ENCODE data around the gene RAD51AP2. TPM values are rescaled to one million over a fixed set of nuclear protein-coding genes. Genes with fewer than 3 reads are reported as not detected.
A peak's percentile ranks its signal among the peaks of the same experiment; 100 is the strongest.

RAD51AP2 gene
- total and polyA plus RNA-seq, 2 of the 13 experiments (the other 11 are each of a cell fraction or from before 2014, with no cell fraction given): 0.11 to 0.12 TPM

- TF ChIP-seq NCOA5 (CRISPR knock-in tag; IDR thresholded peaks at IDR 0.05) (no peak), ZNF552 (CRISPR knock-in tag; IDR thresholded peaks at IDR 0.05; ENCODE audit: borderline replicate concordance) (no peak), SAFB2 (CRISPR knock-in tag; IDR thresholded peaks at IDR 0.05; ENCODE audit: borderline replicate concordance, low read depth) (no peak), MEIS1 (CRISPR knock-in tag; IDR thresholded peaks at IDR 0.05; ENCODE audit: borderline replicate concordance) (no peak), SNAPC2 (CRISPR knock-in tag; IDR thresholded peaks at IDR 0.05) (no peak), NR1H2 (CRISPR knock-in tag; IDR thresholded peaks at IDR 0.05; ENCODE audit: borderline replicate concordance, low read depth) (no peak), CENPT (CRISPR knock-in tag; IDR thresholded peaks at IDR 0.05; ENCODE audit: low read depth) (no peak), DPF2 (CRISPR knock-in tag; IDR thresholded peaks at IDR 0.05; ENCODE audit: borderline replicate concordance, low read depth) (no peak), CREM (IDR thresholded peaks at IDR 0.05) (no peak), CREM (CRISPR knock-in tag; IDR thresholded peaks at IDR 0.05) (no peak), HNRNPH1 (optimal IDR thresholded peaks at IDR 0.05; ENCODE audit: low read depth, low read length) (no peak), HNF1B (CRISPR knock-in tag; IDR thresholded peaks at IDR 0.05) (peak; percentile 64; the same call in 1 of the 2 replicates), IKZF4 (CRISPR knock-in tag; IDR thresholded peaks at IDR 0.05; ENCODE audit: borderline replicate concordance, low read depth, not compliant biosample characterization) (peak; percentile 62), ZFP36L1 (CRISPR knock-in tag; IDR thresholded peaks at IDR 0.05) (0 out of 2 replicates have a peak, but pooled peaks have one; percentile 44), ZNF350 (CRISPR knock-in tag; IDR thresholded peaks at IDR 0.05; ENCODE audit: borderline replicate concordance, low read depth) (no peak), ZNF230 (CRISPR knock-in tag; IDR thresholded peaks at IDR 0.05) (peak; percentile 51; the same call in 1 of the 2 replicates), ZFAT (CRISPR knock-in tag; conservative IDR thresholded peaks at IDR 0.05) (no peak), KLF12 (CRISPR knock-in tag; IDR thresholded peaks at IDR 0.05; ENCODE audit: borderline replicate concordance) (no peak), LBX2 (CRISPR knock-in tag; IDR thresholded peaks at IDR 0.05; ENCODE audit: borderline replicate concordance) (no peak), RERE (CRISPR knock-in tag; IDR thresholded peaks at IDR 0.05; ENCODE audit: low read depth) (no peak), SRF (IDR thresholded peaks at IDR 0.05; ENCODE audit: low read depth, low read length) (peak; percentile 99), ZKSCAN5 (CRISPR knock-in tag; IDR thresholded peaks at IDR 0.05) (no peak)
These were observed at the start of gene RAD51AP2 (continued) for GRCh38 chr2:17518212-17519154.

All from HepG2 (cell line).